Measurements from ENCODE around the gene SAMD4A. TPM values are rescaled to one million over a fixed set of nuclear protein-coding genes. Genes with fewer than 3 reads are reported as not detected.

The SAMD4A gene
- total RNA-seq, 2 donors from 2014 or later = 11.2 to 15.3 TPM

DNA sequence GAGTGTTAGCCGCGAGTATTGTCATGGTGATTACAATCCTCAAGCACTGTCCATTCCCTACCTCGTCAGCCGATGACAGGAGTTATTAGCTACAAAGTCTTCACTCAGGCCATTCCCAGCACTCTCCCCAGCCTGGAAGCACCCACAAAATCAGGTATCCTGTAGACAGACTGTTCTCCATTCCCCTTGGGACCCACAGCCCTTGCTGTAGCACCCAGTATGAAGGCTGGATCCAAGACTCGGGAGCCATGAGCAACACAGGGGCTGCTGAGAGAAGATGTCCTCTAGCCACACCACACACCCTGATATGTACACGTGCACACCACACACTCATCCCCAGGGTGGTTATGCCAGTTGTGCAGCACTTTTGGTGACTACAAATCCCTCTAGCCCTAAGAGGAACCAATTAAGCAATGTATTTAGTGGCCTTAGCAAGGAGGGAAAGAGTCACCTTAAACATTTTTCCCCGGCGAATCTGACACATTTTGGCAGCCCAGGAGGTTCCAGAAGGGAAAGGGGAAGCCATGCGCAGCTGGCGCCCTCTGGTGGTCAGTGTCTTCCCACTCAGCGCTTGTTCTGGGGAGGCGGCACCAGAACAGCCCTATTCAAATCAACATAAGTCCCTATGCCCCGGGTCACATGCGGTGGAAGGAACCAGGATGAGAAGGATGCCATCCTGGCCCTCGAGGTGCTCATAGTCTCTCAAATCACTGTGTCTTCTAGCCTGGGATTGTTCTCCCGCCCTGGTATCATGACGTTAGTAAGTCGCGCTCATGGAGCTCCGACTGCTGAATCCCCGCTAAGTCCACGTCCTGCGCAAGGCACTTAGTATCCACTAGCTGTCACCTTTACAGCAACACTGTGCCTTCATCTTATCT, 238.8 kb downstream of the SAMD4A start:
- Histone ChIP-seq H3K27ac (no peak overlapping the region), H3K36me3 (replicated peaks in 1 of 2; ENCODE audit: insufficient read depth in 1 of 2, low read depth in 2 of 2) (no peaks in the 10 kb centered on the region), H3K27me3 (no peaks in the 10 kb centered on the region), H3K9me3 (no peaks in the 10 kb centered on the region), H3K4me1 (no peaks in the 10 kb centered on the region), H3K4me3 (no peak overlapping the region)
- ATAC-seq (peak; percentile 91), DNase-seq (peak; percentile 80 to 83 (median 80))
- intact Hi-C loops (cut with DNase I) = no loop called here
- no peak for TF ChIP-seq POLR2A (IDR thresholded peaks at IDR 0.05)
- TF ChIP-seq, protein P1, sequence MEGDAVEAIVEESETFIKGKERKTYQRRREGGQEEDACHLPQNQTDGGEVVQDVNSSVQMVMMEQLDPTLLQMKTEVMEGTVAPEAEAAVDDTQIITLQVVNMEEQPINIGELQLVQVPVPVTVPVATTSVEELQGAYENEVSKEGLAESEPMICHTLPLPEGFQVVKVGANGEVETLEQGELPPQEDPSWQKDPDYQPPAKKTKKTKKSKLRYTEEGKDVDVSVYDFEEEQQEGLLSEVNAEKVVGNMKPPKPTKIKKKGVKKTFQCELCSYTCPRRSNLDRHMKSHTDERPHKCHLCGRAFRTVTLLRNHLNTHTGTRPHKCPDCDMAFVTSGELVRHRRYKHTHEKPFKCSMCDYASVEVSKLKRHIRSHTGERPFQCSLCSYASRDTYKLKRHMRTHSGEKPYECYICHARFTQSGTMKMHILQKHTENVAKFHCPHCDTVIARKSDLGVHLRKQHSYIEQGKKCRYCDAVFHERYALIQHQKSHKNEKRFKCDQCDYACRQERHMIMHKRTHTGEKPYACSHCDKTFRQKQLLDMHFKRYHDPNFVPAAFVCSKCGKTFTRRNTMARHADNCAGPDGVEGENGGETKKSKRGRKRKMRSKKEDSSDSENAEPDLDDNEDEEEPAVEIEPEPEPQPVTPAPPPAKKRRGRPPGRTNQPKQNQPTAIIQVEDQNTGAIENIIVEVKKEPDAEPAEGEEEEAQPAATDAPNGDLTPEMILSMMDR (IDR thresholded peaks at IDR 0.05) = peak; percentile 76 to 93 (median 83)
- WGBS, 2 donors = 29 to 45% methylated on average over 17 to 23 of the region's 23 CpGs

GRCh38 chr14:54806616-54807015, 239.7 kb downstream of the SAMD4A start:
- no peak for TF ChIP-seq POLR2A (IDR thresholded peaks at IDR 0.05)
- TF ChIP-seq, protein P1 (IDR thresholded peaks at IDR 0.05) = no peak
- DNase-seq (no peak), ATAC-seq (no peak)
- Histone ChIP-seq H3K4me3 (no peak overlapping the region), H3K36me3 (replicated peaks in 1 of 2; ENCODE audit: insufficient read depth in 1 of 2, low read depth in 2 of 2) (no peaks in the 10 kb centered on the region), H3K27ac (no peak overlapping the region), H3K9me3 (no peaks in the 10 kb centered on the region), H3K4me1 (no peaks in the 10 kb centered on the region), H3K27me3 (no peaks in the 10 kb centered on the region)
- intact Hi-C loops (cut with DNase I) = no loop called here
- whole genome bisulfite sequencing, 2 donors = 71 to 78% methylated on average over 10 of the region's 10 CpGs

- intact Hi-C loops (cut with DNase I) = no loop called here
- WGBS, 2 donors = 54 to 80% methylated on average over 6 of the region's 6 CpGs
Observed at GRCh38 chr14:54807428-54807827, 240.5 kb downstream of the SAMD4A start.

DNA sequence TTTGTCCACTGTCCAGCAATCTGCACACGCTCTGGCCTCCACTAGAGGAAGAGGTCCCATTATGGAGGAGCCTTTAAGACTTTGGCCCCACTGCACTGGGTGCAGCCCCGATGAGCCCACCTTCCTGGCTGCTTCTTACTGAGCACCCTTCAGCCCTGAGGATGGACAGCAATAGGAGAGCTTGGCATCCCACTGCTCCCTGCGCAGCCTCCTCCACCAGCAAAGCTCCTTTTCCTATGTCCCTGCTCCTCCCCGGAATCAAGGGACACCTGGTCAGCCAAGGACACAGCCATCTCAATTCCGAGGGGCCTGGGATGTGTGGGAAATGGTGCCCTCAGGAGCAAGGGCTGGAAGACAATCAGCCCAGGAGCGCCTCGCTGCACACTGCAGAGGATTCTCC, 241.0 kb downstream of the SAMD4A start:
- TF ChIP-seq POLR2A (IDR thresholded peaks at IDR 0.05) = no peak
- TF ChIP-seq, protein P1 (IDR thresholded peaks at IDR 0.05) = no peak
- H3K9me3 ChIP-seq = no peaks in the 10 kb centered on the region
- H3K27ac ChIP-seq = no peak overlapping the region
- DNase-seq (no peak), ATAC-seq (no peak)
- WGBS, 2 donors = 80 to 82% methylated on average over 4 to 7 of the region's 7 CpGs
- intact Hi-C loops (cut with DNase I) = no loop called here
- no peaks in the 10 kb centered on the region for H3K27me3 ChIP-seq
- H3K36me3 ChIP-seq (replicated peaks in 1 of 2; ENCODE audit: insufficient read depth in 1 of 2, low read depth in 2 of 2) = no peaks in the 10 kb centered on the region
- H3K4me1 ChIP-seq = no peaks in the 10 kb centered on the region
- no peak overlapping the region for H3K4me3 ChIP-seq

More at GRCh38 chr14:54807428-54807827, 240.5 kb downstream of the SAMD4A start:
- ATAC-seq = no peak
- TF ChIP-seq, protein P1 (IDR thresholded peaks at IDR 0.05) = no peak
- no peak for TF ChIP-seq POLR2A (IDR thresholded peaks at IDR 0.05)
- no peak overlapping the region for H3K27ac ChIP-seq
- DNase-seq = no peak
- no peaks in the 10 kb centered on the region for H3K36me3 ChIP-seq (replicated peaks in 1 of 2; ENCODE audit: insufficient read depth in 1 of 2, low read depth in 2 of 2)
- H3K9me3 ChIP-seq = no peaks in the 10 kb centered on the region
- no peaks in the 10 kb centered on the region for H3K27me3 ChIP-seq
- no peak overlapping the region for H3K4me3 ChIP-seq
- H3K4me1 ChIP-seq = no peaks in the 10 kb centered on the region
